Measurements from ENCODE around the gene ATAD1.
"Not testable (repeated sequence)": the region's sequence is repeated elsewhere in the genome, so short reads cannot be mapped to it uniquely, and the experiment has no call there.

The ATAD1 gene

GRCh38 chr10:87750817-87751216 lies 67.2 kb downstream of the ATAD1 start:
- no peak for DNase-seq

GRCh38 chr10:87750001-87750671 lies 67.9 kb downstream of the ATAD1 start:
- no peak for DNase-seq

- not testable (repeated sequence) for DNase-seq
Measured at GRCh38 chr10:87748244-87748643, 69.8 kb downstream of the ATAD1 start.

GRCh38 chr10:87746911-87747310 lies 71.1 kb downstream of the ATAD1 start:
- no peak for DNase-seq

GRCh38 chr10:87744606-87745005 lies 73.4 kb downstream of the ATAD1 start:
- DNase-seq: no peak

- DNase-seq: not testable (repeated sequence)
Measured at GRCh38 chr10:87742992-87743610, 74.9 kb downstream of the ATAD1 start.

GRCh38 chr10:87740254-87740655 lies 77.8 kb downstream of the ATAD1 start:
- no peak for DNase-seq

GRCh38 chr10:87739703-87740102 lies 78.3 kb downstream of the ATAD1 start:
- no peak for DNase-seq

GRCh38 chr10:87738253-87738652 lies 79.8 kb downstream of the ATAD1 start:
- not testable (repeated sequence) for DNase-seq

- DNase-seq: no peak
Measured at GRCh38 chr10:87734987-87735827, 82.8 kb downstream of the ATAD1 start.

GRCh38 chr10:87733081-87733480 lies 84.9 kb downstream of the ATAD1 start:
- DNase-seq: no peak

GRCh38 chr10:87729940-87730339 lies 88.1 kb downstream of the ATAD1 start:
- no peak for DNase-seq

- no peak for DNase-seq
Measured at GRCh38 chr10:87724789-87725188, 93.2 kb downstream of the ATAD1 start.

GRCh38 chr10:87723500-87723899 lies 94.5 kb downstream of the ATAD1 start:
- DNase-seq: no peak

GRCh38 chr10:87722716-87723115 lies 95.3 kb downstream of the ATAD1 start:
- no peak for DNase-seq

GRCh38 chr10:87721781-87722180 lies 96.2 kb downstream of the ATAD1 start:
- no peak for DNase-seq

GRCh38 chr10:87720665-87721064 lies 97.4 kb downstream of the ATAD1 start:
- no peak for DNase-seq

- no peak for DNase-seq
Measured at GRCh38 chr10:87716348-87716670, 101.7 kb downstream of the ATAD1 start.

GRCh38 chr10:87715552-87716347 lies 102.3 kb downstream of the ATAD1 start:
- no peak for DNase-seq

- no peak for DNase-seq
Measured at GRCh38 chr10:87713707-87714106, 104.3 kb downstream of the ATAD1 start.

- DNase-seq: no peak
Measured at GRCh38 chr10:87712913-87713616, 105.0 kb downstream of the ATAD1 start.

GRCh38 chr10:87707254-87707653 lies 110.8 kb downstream of the ATAD1 start:
- no peak for DNase-seq

GRCh38 chr10:87706731-87707130 lies 111.3 kb downstream of the ATAD1 start:
- no peak for DNase-seq
